Astrocyte of the spinal cord (primary cell): ENCODE results near the gene RETN.

Experiments
- DNase-seq: peaks from one replicate; pipeline ENCODE4 v3.0.0; 2011; ENCODE audit warnings: low read depth, low spot score
- H3K4me3 ChIP-seq: 2 replicates; pipeline ENCODE4 v1.5.1; 2011; ENCODE audit warnings: low read depth, mild to moderate bottlenecking, low read length, moderate library complexity
- CTCF ChIP-seq: IDR thresholded peaks from 2 replicates; pipeline ENCODE4 v1.5.1; 2012; ENCODE audit warnings: low read depth, mild to moderate bottlenecking, low read length, inconsistent platforms
- in situ Hi-C: cut with HindIII; loops from 2 replicates; pipeline ENCODE4 v1.10.0; 2017; ENCODE audit warnings: low sequenced_read_pairs

Gene RETN

GRCh38 chr19:7682175-7682855, 13.5 kb downstream of the RETN start:
- peak overlapping the region; percentile 98 for H3K4me3 ChIP-seq
- in situ Hi-C loops = no loop called here
- no peak for DNase-seq
- TF ChIP-seq CTCF = peak; percentile 26

GRCh38 chr19:7685546-7686445, 16.9 kb downstream of the RETN start:
- DNase-seq = no peak
- no peak overlapping the region for H3K4me3 ChIP-seq
- no peak for TF ChIP-seq CTCF
- in situ Hi-C loops = no loop called here

GRCh38 chr19:7687177-7687576, 18.3 kb downstream of the RETN start:
- DNase-seq = no peak
- no peak overlapping the region for H3K4me3 ChIP-seq
- no peak for TF ChIP-seq CTCF
- in situ Hi-C loops = no loop called here

GRCh38 chr19:7689165-7689564, 20.3 kb downstream of the RETN start:
- H3K4me3 ChIP-seq = no peak overlapping the region
- no peak for DNase-seq
- TF ChIP-seq CTCF = no peak
- in situ Hi-C loops = no loop called here

- in situ Hi-C loops = no loop called here
- no peak for DNase-seq
- no peak for TF ChIP-seq CTCF
- H3K4me3 ChIP-seq = no peak overlapping the region
Measured at GRCh38 chr19:7690779-7691258, 22.0 kb downstream of the RETN start.

GRCh38 chr19:7691497-7691896, 22.6 kb downstream of the RETN start:
- no peak for DNase-seq
- no peak for TF ChIP-seq CTCF
- no peak overlapping the region for H3K4me3 ChIP-seq
- in situ Hi-C loops = no loop called here
